ENCODE data around the gene RAD51B.

RAD51B gene

GRCh38 chr14:68704736-68705720 is 885.4 kb downstream of the RAD51B start:
- no peak for DNase-seq

GRCh38 chr14:68705741-68706283 is 886.2 kb downstream of the RAD51B start:
- no peak for DNase-seq

GRCh38 chr14:68707482-68707881 is 887.9 kb downstream of the RAD51B start:
- no peak for DNase-seq

- DNase-seq, result no peak
Observed at GRCh38 chr14:68708343-68708742, 888.8 kb downstream of the RAD51B start.

GRCh38 chr14:68709007-68709406 is 889.4 kb downstream of the RAD51B start:
- DNase-seq, result no peak

GRCh38 chr14:68710776-68711175 is 891.2 kb downstream of the RAD51B start:
- DNase-seq, result no peak

GRCh38 chr14:68711561-68712309 is 892.2 kb downstream of the RAD51B start:
- DNase-seq, result no peak

- DNase-seq, result no peak
Observed at GRCh38 chr14:68712703-68713370, 893.3 kb downstream of the RAD51B start.

- no peak for DNase-seq
Observed at GRCh38 chr14:68713782-68714181, 894.2 kb downstream of the RAD51B start.

- DNase-seq, result no peak
Observed at GRCh38 chr14:68714991-68715924, 895.7 kb downstream of the RAD51B start.

GRCh38 chr14:68716698-68717097 is 897.1 kb downstream of the RAD51B start:
- peak; percentile 6 for DNase-seq

- DNase-seq, result no peak
Observed at GRCh38 chr14:68718023-68718990, 898.7 kb downstream of the RAD51B start.

GRCh38 chr14:68719634-68720384 is 900.2 kb downstream of the RAD51B start:
- DNase-seq, result no peak

GRCh38 chr14:68722186-68722585 is 902.6 kb downstream of the RAD51B start:
- no peak for DNase-seq

- DNase-seq, result no peak
Observed at GRCh38 chr14:68722968-68723566, 903.5 kb downstream of the RAD51B start.

- no peak for DNase-seq
Observed at GRCh38 chr14:68723808-68724268, 904.3 kb downstream of the RAD51B start.

- DNase-seq, result no peak
Observed at GRCh38 chr14:68724914-68725313, 905.3 kb downstream of the RAD51B start.

GRCh38 chr14:68726093-68726695 is 906.6 kb downstream of the RAD51B start:
- no peak for DNase-seq
